HG02763 (cell line): ENCODE measurements around the gene ATP8A2.
"Not testable (repeated sequence)": the region's sequence is repeated elsewhere in the genome, so short reads cannot be mapped to it uniquely, and the experiment has no call there.

Source experiments
- ATAC-seq: cut with Tn5 transposase; IDR thresholded peaks from one replicate; pipeline ENCODE4 v1.9.1; 2021; ENCODE audit warnings: mild to moderate bottlenecking, moderate library complexity; ENCODE audit not compliant: unreplicated experiment

Gene ATP8A2

DNA sequence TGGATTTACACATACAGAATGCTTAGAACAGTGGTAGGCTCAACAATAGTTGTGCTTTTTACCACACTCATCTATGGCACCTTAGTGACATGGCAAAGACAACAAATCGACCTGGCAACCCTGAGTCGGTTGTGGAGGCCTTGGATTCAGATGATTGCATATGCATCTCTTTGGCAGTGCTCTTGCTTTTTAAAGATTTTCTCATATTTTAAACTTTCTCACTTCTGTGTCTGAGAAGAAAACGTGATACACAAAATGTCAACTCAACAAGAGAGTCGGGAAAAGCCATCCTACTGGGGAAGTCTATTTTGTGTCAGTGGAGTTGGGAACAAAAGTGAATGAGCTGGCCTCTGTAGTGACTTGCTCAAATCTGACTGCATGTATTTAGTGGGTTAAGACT, 85.8 kb downstream of the ATP8A2 start:
- ATAC-seq: no peak

DNA sequence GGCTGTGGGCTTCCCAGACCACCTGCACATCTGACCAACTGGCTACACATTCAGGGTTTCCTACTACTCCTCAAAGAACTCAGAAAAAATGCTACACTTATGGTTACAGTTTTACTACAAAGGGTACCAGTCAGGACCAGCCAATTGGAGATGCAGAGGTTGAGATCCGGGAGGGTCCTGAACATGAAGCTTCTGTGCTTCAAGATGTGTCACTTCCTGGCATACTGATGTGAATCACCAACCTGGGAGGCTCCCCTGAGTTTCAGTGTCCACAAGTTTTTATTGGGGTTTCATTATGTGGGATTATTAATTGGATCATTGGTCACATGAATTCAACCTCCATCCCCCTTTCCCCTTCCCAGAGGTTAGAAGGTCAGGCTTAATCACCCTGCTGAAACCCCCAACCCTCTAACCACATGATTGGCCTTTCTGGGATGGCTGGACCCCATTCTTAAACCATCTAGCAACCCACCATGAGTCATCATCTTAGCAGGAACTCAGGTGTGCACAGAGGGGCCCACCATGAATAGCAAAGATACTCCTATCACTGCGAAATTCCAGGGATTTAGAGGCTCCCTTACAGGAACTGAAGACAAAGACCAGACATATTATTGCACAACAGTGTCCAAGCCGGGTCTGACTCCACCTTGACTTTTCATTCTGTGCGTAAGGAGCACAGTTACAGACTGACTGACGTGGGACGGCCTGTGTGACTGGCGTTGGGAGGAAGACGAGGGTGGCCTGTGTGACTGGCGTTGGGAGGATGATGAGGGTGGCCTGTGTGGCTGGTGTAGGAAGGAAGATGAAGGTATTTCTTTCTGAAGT, 90.7 kb downstream of the ATP8A2 start:
- ATAC-seq: no peak

- ATAC-seq: no peak
Measured at GRCh38 chr13:25463496-25463895, 91.7 kb downstream of the ATP8A2 start.

DNA sequence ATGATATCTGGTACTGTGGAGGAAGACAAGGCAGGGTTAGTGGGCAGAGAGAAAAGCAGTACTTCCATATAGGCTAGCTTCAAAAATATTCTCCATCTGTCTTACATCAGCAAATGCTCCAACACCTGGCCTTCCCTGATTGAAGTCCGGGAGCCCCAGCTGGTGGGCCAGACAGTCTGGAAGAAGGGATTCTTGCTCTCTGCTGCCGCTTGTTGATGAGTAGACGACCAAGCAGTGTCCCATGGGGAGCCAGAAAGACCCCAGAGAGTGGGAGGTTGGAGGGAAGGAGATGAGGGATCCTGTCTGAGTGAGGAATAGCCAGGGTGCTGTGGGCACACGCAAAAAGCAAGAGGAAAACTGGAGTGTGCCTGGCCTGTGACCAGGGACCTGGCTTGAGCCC, 95.1 kb downstream of the ATP8A2 start:
- no peak for ATAC-seq

- no peak for ATAC-seq
Measured at GRCh38 chr13:25468325-25469168, 96.8 kb downstream of the ATP8A2 start.

DNA sequence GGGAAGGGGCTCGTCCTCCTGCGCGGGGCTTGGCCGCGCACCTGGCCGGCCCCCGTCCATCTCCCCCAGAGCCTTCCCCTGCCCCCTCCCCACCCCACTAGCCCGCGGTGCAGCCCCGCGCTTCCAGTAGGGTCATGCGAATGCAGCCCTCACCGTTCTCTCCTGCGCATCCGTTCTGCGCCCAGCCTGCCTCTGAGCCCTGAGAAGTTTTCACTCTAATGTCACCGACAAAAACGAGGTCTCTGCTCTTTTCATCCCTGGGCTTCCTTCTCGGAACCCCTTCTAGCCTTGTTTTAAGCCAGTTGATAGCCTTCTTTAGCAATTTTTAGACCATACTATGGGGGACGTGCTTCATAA, 97.4 kb downstream of the ATP8A2 start:
- no peak for ATAC-seq

DNA sequence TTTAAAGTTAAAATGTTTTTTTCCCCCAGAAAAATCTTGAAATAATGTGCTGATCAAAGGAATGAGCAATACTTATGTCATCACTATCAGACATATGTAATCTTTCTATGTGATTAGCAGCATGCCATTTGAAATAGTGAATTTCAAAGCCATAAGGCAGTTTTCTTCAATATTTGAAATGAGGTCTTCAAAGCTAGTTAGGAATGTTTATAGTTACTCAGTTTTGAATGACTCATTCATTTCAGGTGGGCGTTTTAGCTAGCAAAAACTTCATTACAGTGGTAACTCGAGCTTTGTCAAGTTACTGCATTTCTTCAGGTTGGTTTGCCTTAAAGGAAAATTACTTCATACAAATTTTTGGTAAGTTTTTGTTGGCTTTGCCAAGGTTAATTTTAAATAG, 102.1 kb downstream of the ATP8A2 start:
- ATAC-seq: no peak

- ATAC-seq: no peak
Measured at GRCh38 chr13:25478186-25478585, 106.4 kb downstream of the ATP8A2 start.

DNA sequence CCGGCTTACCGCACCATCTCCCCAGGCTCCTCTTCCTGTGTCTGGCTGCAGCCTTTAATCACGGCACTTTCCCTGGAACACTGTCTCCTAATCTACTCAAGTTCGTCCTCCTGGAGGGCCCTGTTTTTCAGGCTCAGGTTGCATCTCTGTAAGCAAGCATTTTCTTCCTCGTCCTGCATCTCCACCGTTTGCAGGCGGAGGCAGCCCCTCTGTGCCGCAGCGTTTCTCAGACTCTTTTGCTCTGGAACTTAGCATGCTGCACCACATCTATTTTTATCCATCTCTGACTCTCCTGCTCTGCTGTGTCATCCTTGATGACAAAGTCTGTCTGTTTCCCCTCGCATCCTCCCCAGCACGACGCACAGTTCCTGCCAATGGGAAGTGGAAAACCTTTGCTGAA, 117.5 kb downstream of the ATP8A2 start:
- no peak for ATAC-seq

DNA sequence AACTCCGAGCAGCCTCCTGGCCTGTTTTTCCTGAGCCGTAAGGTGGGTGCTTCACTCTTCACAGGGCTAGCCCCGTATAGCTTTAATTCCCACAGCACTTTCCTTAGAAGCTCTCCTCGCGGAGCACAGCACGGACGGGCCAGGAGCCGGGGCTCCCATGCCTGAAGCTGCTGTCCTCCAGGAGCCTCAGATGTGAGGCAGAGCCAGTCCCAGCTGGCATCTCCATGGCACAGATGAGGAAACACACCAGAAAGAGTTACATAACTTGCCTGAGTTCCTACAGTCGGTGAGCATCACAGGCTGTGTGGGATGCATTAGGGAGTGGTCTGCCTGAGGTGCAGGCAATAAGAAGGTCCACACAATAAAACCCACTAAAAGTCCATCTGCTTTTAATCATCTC, 118.5 kb downstream of the ATP8A2 start:
- no peak for ATAC-seq

DNA sequence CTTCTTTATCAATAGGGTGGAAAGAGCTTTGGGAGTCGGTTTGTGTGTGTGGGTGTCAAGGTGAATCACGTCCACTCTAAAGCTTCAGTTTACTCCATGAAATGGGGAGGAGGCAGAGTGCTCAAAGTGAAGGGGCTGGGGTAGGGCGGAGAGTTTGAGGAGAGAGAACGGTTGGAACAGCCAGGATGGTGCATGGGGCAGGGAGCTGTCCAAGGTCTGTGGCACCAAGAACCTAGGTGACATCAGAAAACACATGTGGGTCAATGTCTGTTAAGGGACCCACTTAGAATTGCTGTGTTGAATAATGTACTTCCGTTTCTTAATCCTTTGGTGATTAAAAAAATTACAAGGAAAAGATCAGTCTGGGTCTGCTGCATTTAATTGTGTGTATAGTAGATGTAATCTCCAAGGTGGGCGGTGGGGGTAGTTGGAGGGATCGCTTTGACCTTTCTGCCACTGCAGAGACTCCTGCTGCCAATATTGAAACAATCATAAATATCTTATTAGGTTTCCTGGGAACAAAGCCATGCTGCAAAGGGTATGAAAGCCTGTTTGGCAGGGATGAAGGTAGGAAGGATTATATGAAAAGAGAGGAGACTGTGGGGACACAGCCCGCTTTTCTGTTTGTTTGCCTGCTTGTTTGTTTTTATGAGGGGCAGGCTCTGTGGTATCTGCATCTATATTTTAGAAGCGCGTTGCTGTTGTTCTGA, 122.3 kb downstream of the ATP8A2 start:
- no peak for ATAC-seq

- no peak for ATAC-seq
Measured at GRCh38 chr13:25494698-25495411, 123.1 kb downstream of the ATP8A2 start.

DNA sequence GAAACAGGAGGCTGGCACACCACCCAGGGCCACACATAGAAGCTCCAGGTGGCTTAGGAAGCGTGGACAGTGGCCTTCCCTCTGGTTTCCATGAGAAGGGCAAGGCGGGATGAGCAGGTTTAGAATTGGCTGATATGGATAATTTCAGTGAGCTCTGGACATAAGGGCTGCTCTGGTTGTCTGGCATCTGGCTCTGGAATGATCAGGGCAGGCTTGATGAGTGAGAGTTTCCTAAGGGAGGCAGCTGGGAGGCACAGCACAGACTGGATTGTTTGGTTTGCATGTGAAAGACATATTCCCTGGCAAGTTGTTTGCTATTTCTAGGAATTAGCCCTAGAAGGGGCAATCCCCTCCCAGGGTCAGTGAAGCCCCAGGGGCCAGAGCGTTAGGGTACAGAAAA, 129.5 kb downstream of the ATP8A2 start:
- ATAC-seq: no peak

- ATAC-seq: no peak
Measured at GRCh38 chr13:25502031-25502430, 130.3 kb downstream of the ATP8A2 start.

DNA sequence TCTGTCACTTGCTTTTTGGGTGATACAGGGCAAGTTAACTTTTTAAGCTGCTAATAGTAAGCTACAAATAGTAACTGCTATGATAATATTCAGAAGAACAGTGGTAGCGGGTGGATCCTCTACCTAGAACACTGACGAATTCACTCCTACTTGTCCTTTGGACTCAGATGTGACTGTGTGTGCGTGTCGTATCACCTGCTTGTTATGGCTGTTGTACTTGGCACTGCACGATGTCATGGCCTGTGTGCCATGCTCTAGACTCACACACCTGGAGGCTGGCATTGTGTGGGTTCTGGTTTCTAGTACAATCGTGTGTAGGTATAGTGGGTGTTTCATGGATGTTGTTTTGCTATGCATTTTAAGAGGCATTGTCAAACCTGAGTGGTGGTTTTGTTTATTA, 130.8 kb downstream of the ATP8A2 start:
- no peak for ATAC-seq

- ATAC-seq: no peak
Measured at GRCh38 chr13:25503856-25504255, 132.1 kb downstream of the ATP8A2 start.

DNA sequence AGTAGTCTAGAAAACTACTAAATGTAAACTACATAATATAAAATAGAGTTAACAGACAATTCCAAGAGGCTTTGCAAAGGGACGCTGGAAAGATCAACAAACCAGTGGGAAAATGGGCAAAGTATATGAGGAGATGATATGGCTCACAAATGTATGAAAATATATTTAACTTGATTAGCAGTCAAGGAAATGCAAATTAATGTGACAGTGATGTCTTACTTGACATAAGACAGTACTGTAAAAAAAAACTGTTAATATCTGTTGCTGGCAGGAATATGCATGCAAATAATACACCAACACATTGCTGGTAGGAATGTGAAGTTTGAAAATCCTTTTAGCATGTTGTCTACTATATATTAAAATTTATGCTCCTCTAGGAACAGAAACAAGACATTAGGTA, 136.1 kb downstream of the ATP8A2 start:
- no peak for ATAC-seq

GRCh38 chr13:25513060-25513459, 141.3 kb downstream of the ATP8A2 start:
- ATAC-seq: not testable (repeated sequence)

DNA sequence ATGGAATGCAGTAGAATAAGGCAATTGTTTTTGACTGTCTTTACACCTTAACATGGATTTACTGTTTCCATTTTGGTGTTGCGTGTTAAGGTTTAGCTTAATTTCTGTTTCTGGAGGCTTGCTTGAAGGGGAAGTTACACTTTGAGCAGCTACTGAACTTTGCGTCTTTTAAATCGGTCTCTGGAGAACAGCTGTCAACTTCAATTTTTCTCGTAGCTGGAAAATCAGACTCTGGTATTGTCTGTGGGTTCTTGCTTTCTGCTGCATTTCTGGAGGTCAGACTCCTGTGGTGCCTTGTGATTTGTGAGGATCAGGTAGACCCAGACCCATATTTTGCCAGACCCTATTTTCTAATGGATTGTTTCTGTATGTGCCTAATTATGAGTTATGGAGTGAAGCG, 146.7 kb downstream of the ATP8A2 start:
- no peak for ATAC-seq

DNA sequence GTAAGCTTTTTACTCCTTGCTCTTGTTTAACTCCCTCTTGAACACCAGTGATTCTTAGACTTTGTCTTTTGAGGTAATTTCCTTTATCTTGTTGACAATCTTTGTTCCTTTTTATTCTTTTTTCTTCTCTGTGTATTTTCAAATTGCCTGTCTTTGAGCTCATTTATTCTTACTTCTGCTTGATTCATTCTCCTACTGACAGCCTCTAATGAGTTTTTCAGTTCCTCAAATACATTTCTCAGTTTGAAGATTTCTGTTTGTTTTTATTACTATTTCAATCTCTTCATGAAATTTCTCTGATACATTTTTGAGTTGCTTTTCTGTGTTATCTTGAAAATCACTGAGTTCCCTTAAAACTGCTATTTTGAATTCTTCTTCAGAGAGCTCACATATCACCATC, 154.1 kb downstream of the ATP8A2 start:
- ATAC-seq: no peak

GRCh38 chr13:25528266-25528665, 156.5 kb downstream of the ATP8A2 start:
- ATAC-seq: no peak
